Muscle layer of duodenum (tissue), 2 donors: Measurements from ENCODE around the gene CSNK1D.
A peak's percentile ranks its signal among the peaks of the same experiment; 100 is the strongest.

Source experiments
- H3K27ac ChIP-seq: one replicate; pipeline ENCODE4 v1.7.0; 2013; ENCODE audit warnings: mild to moderate bottlenecking, low read length
- H3K27me3 ChIP-seq: one replicate; pipeline ENCODE4 v1.7.0; 2013; ENCODE audit warnings: low read depth, mild to moderate bottlenecking, control low read depth, low read length
- H3K36me3 ChIP-seq, 2 donors: one replicate each; pipeline ENCODE4 v1.7.0; 2013; ENCODE audit warnings: low read length in 2 of 2, control low read depth in 1 of 2, mild to moderate bottlenecking in 1 of 2; ENCODE audit not compliant: insufficient read depth in 2 of 2, control insufficient read depth in 1 of 2
- H3K4me1 ChIP-seq, 2 donors: one replicate each; pipeline ENCODE4 v1.7.0; 2013; ENCODE audit warnings: low read length in 2 of 2, mild to moderate bottlenecking in 2 of 2, control low read depth in 1 of 2, moderate library complexity in 1 of 2; ENCODE audit not compliant: insufficient read depth in 2 of 2, control insufficient read depth in 1 of 2
- H3K4me3 ChIP-seq, 2 donors: one replicate each; pipeline ENCODE4 v1.7.0; 2013; ENCODE audit warnings: low read length in 2 of 2, low read depth in 1 of 2, mild to moderate bottlenecking in 1 of 2
- H3K9me3 ChIP-seq, 2 donors: one replicate each; pipeline ENCODE4 v1.7.0; 2013; ENCODE audit warnings: low read length in 2 of 2, control low read depth in 1 of 2, mild to moderate bottlenecking in 1 of 2; ENCODE audit not compliant: control insufficient read depth in 1 of 2
- donor health status: healthy.

CSNK1D gene

DNA sequence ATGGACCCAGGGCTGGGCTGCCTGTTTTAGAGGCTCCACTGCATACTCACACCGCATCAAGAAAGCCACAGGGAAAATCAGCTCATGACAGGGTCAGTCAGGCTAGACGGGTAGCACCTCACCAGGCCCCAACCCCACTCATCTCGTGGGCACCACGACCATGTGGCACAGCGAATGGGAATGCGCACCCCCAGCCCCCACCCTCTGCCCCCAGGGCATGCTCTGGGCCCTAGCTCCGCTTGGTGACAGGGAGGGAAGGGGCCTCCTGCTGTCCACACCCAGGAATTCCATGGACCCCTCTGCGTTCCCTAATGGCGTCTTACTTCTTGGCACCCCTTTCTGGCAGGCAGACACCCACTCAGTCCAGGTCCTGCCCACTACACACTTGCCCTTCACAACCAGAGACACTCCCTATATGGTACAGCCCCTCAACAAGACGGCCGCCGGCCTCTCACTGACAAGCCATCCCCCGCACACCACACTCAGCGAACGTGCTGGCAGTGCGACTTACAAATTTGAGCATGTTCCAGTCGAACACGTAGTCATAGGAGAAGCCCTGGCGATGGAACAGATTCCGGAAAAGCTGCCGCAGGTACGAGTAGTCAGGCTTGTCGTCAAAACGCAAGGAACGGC, 22.5 kb downstream of the CSNK1D start:
- Histone ChIP-seq H3K9me3 (no peaks in the 10 kb centered on the region), H3K4me1 (peaks cover 9 to 37% of the 10 kb centered on the region in 2 donors), H3K36me3 (peaks cover 81 to 82% of the 10 kb centered on the region in 2 donors), H3K27me3 (no peaks in the 10 kb centered on the region), H3K4me3 (no peak overlapping the region), H3K27ac (no peak overlapping the region)

DNA sequence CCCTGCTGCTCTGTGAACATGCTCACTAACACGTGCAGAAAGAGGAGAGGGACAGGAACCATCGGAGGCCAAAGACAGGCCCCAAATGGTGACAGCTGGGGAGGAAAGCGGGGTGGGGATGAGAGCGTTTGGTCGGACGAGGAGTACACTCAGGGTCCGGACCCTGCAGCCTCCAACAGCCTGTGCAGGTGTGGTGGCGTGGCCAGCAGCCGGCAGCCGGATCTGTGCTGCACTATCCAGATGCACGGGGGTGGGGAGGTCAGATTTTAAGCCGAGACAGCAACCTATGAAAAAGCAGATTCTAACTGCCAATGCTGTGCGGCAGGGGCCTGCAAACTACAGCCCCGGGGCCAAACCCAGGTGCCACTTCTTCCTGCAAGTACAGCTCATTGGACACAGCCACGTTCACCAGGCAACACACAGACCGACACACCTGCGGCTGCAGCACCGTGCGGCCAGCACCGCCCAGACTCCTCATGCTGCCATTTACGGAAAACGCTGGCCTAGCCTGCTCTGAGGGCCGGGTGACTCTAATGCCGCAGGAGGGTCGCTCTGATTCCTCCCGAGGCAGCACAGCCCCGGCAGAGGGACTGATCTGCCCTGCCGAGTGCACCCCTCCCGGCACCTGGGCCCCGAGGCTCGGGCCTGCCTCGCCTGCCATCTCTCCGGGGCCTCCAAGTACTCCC, 23.5 kb downstream of the CSNK1D start:
- H3K27ac ChIP-seq: no peak overlapping the region
- no peaks in the 10 kb centered on the region for H3K27me3 ChIP-seq
- H3K4me3 ChIP-seq: no peak overlapping the region
- no peaks in the 10 kb centered on the region for H3K9me3 ChIP-seq
- peaks cover 9 to 44% of the 10 kb centered on the region in 2 donors for H3K4me1 ChIP-seq
- H3K36me3 ChIP-seq: peaks cover 81 to 84% of the 10 kb centered on the region in 2 donors

GRCh38 chr17:82248815-82249674, 24.5 kb downstream of the CSNK1D start:
- Histone ChIP-seq H3K27me3 (no peaks in the 10 kb centered on the region), H3K4me1 (peaks cover 9 to 52% of the 10 kb centered on the region in 2 donors), H3K9me3 (no peaks in the 10 kb centered on the region), H3K27ac (no peak overlapping the region), H3K36me3 (peaks cover 89 to 92% of the 10 kb centered on the region in 2 donors), H3K4me3 (no peak overlapping the region)

DNA sequence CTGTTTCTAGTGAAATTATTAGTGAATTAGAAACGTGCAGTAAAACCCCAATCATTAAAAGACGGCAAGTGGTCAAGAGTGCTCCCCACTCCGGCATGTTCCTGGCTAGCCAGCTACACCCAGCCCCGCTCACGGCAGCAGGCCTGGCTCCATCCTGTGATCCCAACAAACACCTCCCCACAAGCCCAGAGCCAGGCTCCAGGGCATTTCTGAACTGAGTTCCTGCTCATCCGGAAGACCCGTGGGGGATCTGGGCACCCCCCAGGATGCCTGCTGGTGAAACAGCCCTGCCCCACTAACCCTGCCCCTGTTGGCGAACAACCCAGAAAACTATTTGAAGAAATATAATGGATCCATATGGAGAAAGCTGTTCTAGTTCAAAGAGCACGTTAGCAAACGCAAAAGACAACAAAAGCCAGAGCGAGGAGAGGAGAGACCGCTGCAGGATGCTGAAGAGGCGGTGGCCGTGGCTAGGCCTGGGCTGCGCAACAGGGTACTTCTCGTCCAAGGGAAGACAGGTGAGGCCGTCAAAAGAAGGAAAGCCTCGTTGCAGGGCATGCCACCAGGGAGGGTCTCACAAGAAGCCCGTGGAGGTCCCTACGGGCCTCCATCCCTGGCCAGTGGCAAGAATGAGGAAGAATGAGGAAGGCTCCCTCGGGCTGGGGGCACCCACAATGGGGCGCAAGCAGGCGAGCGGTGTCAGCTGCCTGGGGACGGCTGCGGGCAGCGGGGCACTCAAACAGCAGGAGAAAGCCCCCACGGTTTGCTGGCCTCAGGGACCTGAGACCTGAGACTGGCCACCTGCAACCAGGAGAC, 25.4 kb downstream of the CSNK1D start:
- no peaks in the 10 kb centered on the region for H3K9me3 ChIP-seq
- H3K36me3 ChIP-seq: peaks cover 93 to 94% of the 10 kb centered on the region in 2 donors
- H3K27me3 ChIP-seq: no peaks in the 10 kb centered on the region
- no peak overlapping the region for H3K4me3 ChIP-seq
- H3K27ac ChIP-seq: peak overlapping the region; percentile 56
- H3K4me1 ChIP-seq: peaks cover 11 to 61% of the 10 kb centered on the region in 2 donors

- H3K4me3 ChIP-seq: no peak overlapping the region
- no peaks in the 10 kb centered on the region for H3K9me3 ChIP-seq
- H3K4me1 ChIP-seq: peaks cover 19 to 69% of the 10 kb centered on the region in 2 donors
- peak overlapping the region; percentile 56 for H3K27ac ChIP-seq
- H3K27me3 ChIP-seq: no peaks in the 10 kb centered on the region
- peaks cover 85 to 87% of the 10 kb centered on the region in 2 donors for H3K36me3 ChIP-seq
These were observed 26.2 kb downstream of the CSNK1D start for GRCh38 chr17:82247182-82247823.

DNA sequence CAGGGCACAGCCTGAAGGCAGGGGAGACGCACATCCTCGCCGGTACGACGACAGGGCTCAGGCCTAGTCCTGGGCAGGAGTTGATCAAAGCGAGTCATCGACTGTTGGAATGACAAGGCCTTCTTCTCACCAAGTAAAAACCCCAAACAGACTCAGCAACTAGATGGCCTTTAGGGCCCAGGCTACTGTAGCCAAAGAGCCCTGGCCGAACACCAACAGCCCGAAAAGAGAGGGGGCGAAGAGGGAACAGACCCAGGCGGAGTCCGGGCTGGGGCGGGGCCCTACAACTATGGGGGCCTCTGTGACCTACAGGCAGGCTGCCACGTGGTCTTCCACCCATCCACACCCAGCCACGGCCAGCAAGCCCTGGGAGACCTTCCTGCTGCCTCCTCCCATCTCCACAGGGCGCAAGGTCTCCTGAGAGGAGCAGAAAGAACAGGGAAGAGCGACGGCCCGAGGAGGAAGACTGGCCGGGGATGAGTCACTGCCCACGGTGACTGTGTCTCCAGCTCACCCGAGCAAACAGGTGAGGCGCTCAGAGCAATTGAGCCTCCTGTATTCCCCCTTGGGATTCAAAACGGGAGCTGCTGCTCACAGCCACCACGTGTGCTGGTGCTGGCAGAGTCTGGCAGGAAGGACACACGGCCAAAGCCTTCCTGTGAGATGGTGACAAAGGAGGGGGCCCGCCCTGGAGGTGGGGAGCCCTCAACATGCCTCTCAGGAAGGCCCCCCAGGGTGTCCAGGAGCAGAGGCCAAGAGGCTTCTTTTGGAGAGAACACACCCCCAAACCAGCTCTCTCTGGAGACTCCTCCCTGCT, 26.9 kb downstream of the CSNK1D start:
- H3K4me3 ChIP-seq: no peak overlapping the region
- H3K4me1 ChIP-seq: peaks cover 23 to 76% of the 10 kb centered on the region in 2 donors
- peak overlapping the region; percentile 56 for H3K27ac ChIP-seq

DNA sequence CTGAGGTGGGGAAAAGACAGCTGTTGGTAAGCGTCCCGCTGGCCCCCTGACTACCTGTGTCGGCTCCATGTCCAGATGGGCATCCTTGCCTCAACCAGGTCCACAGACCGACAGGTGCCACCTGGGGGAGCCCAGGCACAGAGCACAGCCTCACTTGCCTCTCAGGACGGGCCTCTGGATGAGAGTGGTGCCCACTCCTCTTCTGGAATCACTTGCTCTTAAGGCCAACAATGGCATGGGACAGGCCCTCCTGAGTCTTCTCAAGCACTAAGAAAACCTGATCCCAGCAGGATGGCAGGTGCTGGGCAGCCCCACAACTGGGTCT, 27.5 kb downstream of the CSNK1D start:
- Histone ChIP-seq H3K27me3 (no peaks in the 10 kb centered on the region), H3K4me3 (no peak overlapping the region), H3K27ac (peak overlapping the region; percentile 56), H3K9me3 (no peaks in the 10 kb centered on the region), H3K36me3 (peaks cover 73 to 74% of the 10 kb centered on the region in 2 donors), H3K4me1 (peaks cover 29 to 81% of the 10 kb centered on the region in 2 donors)

More for the DNA sequence above, 26.9 kb downstream of the CSNK1D start:
- peaks cover 79% of the 10 kb centered on the region in 2 donors for H3K36me3 ChIP-seq
- no peaks in the 10 kb centered on the region for H3K9me3 ChIP-seq
- no peaks in the 10 kb centered on the region for H3K27me3 ChIP-seq

DNA sequence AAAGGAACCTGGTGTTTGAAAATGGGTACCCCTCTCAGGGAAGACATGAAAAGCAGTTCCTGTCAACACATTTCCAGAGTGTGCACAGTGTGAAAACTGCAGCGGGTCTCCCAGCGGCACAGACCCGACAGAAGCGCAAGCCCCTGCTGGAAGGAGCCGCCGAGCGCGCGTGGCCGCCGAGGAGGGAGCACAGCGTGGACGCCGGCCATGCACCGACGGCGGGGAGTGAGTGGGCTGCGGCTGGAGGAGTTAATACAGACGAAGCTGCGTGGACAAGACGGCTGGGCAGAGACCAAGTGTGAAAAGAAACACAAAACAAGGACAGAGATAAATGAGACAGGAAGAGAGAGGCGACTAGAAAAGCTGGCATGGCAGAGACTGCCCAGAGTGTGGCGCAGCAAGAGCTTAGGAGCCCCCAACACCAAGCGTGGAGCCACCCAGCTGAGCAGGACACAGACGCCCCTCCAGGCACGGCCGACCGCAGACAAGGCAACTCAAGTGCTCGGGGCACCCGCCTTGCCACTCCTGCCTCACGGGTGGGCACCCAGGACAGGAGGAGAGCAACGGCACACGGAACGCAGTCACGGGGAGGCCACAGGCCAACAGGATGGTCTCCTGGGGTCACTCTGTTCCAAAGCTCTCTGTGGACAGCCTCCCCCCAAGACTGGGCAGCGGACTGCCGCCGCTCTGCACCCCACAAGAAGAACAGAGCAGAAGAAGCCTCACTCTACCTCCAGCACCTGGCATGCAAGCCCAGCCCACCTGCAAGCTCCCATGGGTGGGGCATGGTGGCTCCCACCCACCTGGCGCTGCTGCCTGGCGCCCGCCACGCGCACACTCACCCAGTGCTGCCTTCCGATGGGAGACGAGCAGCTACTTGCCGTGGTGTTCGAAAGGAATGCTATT, 28.1 kb downstream of the CSNK1D start:
- no peaks in the 10 kb centered on the region for H3K27me3 ChIP-seq
- H3K4me3 ChIP-seq: no peak overlapping the region
- H3K9me3 ChIP-seq: no peaks in the 10 kb centered on the region
- no peak overlapping the region for H3K27ac ChIP-seq
- peaks cover 35 to 81% of the 10 kb centered on the region in 2 donors for H3K4me1 ChIP-seq
- H3K36me3 ChIP-seq: peaks cover 67% of the 10 kb centered on the region in 2 donors

GRCh38 chr17:82244413-82245133, 28.9 kb downstream of the CSNK1D start:
- peaks cover 35 to 86% of the 10 kb centered on the region in 2 donors for H3K4me1 ChIP-seq
- peaks cover 59% of the 10 kb centered on the region in 2 donors for H3K36me3 ChIP-seq
- no peaks in the 10 kb centered on the region for H3K9me3 ChIP-seq

More at GRCh38 chr17:82244413-82245133, 28.9 kb downstream of the CSNK1D start:
- H3K27me3 ChIP-seq: no peaks in the 10 kb centered on the region
- H3K4me3 ChIP-seq: no peak overlapping the region
- no peak overlapping the region for H3K27ac ChIP-seq
